Gastrocnemius medialis (tissue), 4 donors: ENCODE measurements around the gene SLX4IP.

Source experiments
- POLR2A ChIP-seq, 2 donors: fragments of 450-650 bp; IDR thresholded peaks; one replicate each; pipeline ENCODE4 v1.6.1; 2017; ENCODE audit warnings: antibody characterized with exemption in 2 of 2, mild to moderate bottlenecking in 2 of 2, moderate library complexity in 2 of 2
- TF ChIP-seq, protein P1 (sequence below), 5 experiments: fragments of 450-650 bp in 3 of 5; fragments of 200-600 bp in 2 of 5; sonication (generic) in 2 of 5; IDR thresholded peaks in 4 of 5; conservative IDR thresholded peaks in 1 of 5; 1 replicate in 4 of 5; 2 replicates in 1 of 5; pipeline ENCODE4 v1.5.1; 2016 to 2019; ENCODE audit warnings: antibody characterized with exemption in 5 of 5, mild to moderate bottlenecking in 3 of 5, moderate library complexity in 3 of 5

DNA sequence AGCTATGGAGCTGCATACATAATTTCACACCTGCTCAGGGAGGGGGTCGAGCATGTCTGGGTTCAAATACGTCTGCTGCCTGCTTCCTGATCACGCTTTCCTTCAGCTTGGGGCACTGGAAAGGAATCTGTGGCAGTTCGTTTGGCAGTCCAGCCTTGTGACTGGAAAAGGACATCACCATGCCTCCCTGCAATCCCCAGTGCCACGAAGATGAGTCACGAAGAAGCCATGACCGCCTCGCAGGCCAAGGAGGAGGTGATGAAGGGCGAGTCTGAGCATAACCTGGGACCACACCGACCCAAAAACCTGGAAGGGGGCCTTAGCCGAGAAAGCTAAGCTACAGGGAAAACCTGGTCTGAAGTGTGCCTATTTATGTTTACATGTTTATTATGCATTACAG lies 225.6 kb downstream of the SLX4IP start:
- TF ChIP-seq, protein P1, sequence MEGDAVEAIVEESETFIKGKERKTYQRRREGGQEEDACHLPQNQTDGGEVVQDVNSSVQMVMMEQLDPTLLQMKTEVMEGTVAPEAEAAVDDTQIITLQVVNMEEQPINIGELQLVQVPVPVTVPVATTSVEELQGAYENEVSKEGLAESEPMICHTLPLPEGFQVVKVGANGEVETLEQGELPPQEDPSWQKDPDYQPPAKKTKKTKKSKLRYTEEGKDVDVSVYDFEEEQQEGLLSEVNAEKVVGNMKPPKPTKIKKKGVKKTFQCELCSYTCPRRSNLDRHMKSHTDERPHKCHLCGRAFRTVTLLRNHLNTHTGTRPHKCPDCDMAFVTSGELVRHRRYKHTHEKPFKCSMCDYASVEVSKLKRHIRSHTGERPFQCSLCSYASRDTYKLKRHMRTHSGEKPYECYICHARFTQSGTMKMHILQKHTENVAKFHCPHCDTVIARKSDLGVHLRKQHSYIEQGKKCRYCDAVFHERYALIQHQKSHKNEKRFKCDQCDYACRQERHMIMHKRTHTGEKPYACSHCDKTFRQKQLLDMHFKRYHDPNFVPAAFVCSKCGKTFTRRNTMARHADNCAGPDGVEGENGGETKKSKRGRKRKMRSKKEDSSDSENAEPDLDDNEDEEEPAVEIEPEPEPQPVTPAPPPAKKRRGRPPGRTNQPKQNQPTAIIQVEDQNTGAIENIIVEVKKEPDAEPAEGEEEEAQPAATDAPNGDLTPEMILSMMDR (IDR thresholded peaks at IDR 0.05 in 4 of 5, conservative IDR thresholded peaks at IDR 0.05 in 1 of 5), result no peak
- no peak for TF ChIP-seq POLR2A (IDR thresholded peaks at IDR 0.05)
